Neuronal stem cell (in vitro differentiated cells): ENCODE measurements around the gene TMC4.

ENCODE experiments used
- DNase-seq: peaks from one replicate; pipeline ENCODE4 v3.0.0-alpha.2; 2013; ENCODE audit warnings: low spot score
- H2AFZ ChIP-seq: one replicate; pipeline ENCODE4 v1.6.1; 2013; ENCODE audit warnings: mild to moderate bottlenecking, low read length, inconsistent platforms
- H2AK5ac ChIP-seq: 2 replicates; pipeline ENCODE4 v1.6.1; 2013; ENCODE audit warnings: low read depth, mild to moderate bottlenecking, inconsistent platforms, low read length, moderate library complexity, mixed read lengths
- H2BK120ac ChIP-seq: 2 replicates; pipeline ENCODE4 v1.6.1; 2013; ENCODE audit warnings: low read depth, mild to moderate bottlenecking, inconsistent platforms, low read length, moderate library complexity, mixed read lengths
- H2BK12ac ChIP-seq: one replicate; pipeline ENCODE4 v1.6.1; 2013; ENCODE audit warnings: low read length, inconsistent platforms
- H2BK15ac ChIP-seq: 2 replicates; pipeline ENCODE4 v1.6.1; 2013; ENCODE audit warnings: mild to moderate bottlenecking, low read length, inconsistent platforms, mixed read lengths
- H2BK5ac ChIP-seq: one replicate; pipeline ENCODE4 v1.6.1; 2013; ENCODE audit warnings: inconsistent platforms, mild to moderate bottlenecking, low read length, moderate library complexity
- H3K14ac ChIP-seq: one replicate; pipeline ENCODE4 v1.6.1; 2013; ENCODE audit warnings: low read length, inconsistent platforms
- H3K18ac ChIP-seq: 2 replicates; pipeline ENCODE4 v1.6.1; 2013; ENCODE audit warnings: low read length, inconsistent platforms
- H3K23ac ChIP-seq: 2 replicates; pipeline ENCODE4 v1.6.1; 2013; ENCODE audit warnings: low read depth, mild to moderate bottlenecking, mixed read lengths, low read length, inconsistent platforms; ENCODE audit not compliant: poor library complexity
- H3K27ac ChIP-seq: replicated peaks from 3 replicates; pipeline ENCODE4 v1.5.1; 2013; ENCODE audit warnings: low read length, inconsistent platforms
- H3K27me3 ChIP-seq, 3 experiments: 2 replicates each; pipeline ENCODE4 v1.6.1; 2013; ENCODE audit warnings: low read length in 3 of 3, mild to moderate bottlenecking in 2 of 3, inconsistent platforms in 1 of 3, low read depth in 1 of 3, mixed read lengths in 1 of 3, moderate library complexity in 1 of 3; ENCODE audit not compliant: control insufficient read depth in 3 of 3, insufficient read depth in 3 of 3
- H3K36me3 ChIP-seq, 2 donors: replicated peaks in 1 of 2; 2 replicates each; pipeline ENCODE4 v1.6.1; 2013; ENCODE audit warnings: low read length in 2 of 2; ENCODE audit not compliant: control insufficient read depth in 2 of 2, insufficient read depth in 2 of 2
- H3K4ac ChIP-seq: 2 replicates; pipeline ENCODE4 v1.6.1; 2013; ENCODE audit warnings: inconsistent platforms, mild to moderate bottlenecking, low read length, moderate library complexity
- H3K4me1 ChIP-seq, 2 donors: 1 replicate in 1 of 2; 2 replicates in 1 of 2; pipeline ENCODE4 v1.6.1; 2013; ENCODE audit warnings: low read length in 2 of 2, low read depth in 1 of 2; ENCODE audit not compliant: control insufficient read depth in 2 of 2, insufficient read depth in 1 of 2
- H3K4me2 ChIP-seq: one replicate; pipeline ENCODE4 v1.6.1; 2013; ENCODE audit warnings: mild to moderate bottlenecking, low read length, inconsistent platforms; ENCODE audit not compliant: insufficient read depth, poor library complexity, severe bottlenecking
- H3K4me3 ChIP-seq, 2 donors: 2 replicates each; pipeline ENCODE4 v1.5.1; 2013; ENCODE audit warnings: low read length in 2 of 2, mild to moderate bottlenecking in 2 of 2, inconsistent platforms in 1 of 2, moderate library complexity in 1 of 2
- H3K79me1 ChIP-seq: one replicate; pipeline ENCODE4 v1.6.1; 2013; ENCODE audit warnings: low read depth, mild to moderate bottlenecking, inconsistent platforms, low read length, moderate library complexity
- H3K9ac ChIP-seq: one replicate; pipeline ENCODE4 v1.6.1; 2013; ENCODE audit warnings: mild to moderate bottlenecking, low read depth, low read length, inconsistent platforms; ENCODE audit not compliant: poor library complexity
- H3K9me3 ChIP-seq, 2 donors: replicated peaks in 1 of 2; 2 replicates each; pipeline versions ENCODE3 to v1.6.1; 2013; ENCODE audit warnings: low read length in 2 of 2, mild to moderate bottlenecking in 2 of 2, inconsistent platforms in 1 of 2, low read depth in 1 of 2, mixed read lengths in 1 of 2, moderate library complexity in 1 of 2; ENCODE audit not compliant: control insufficient read depth in 2 of 2, insufficient read depth in 1 of 2
- H4K8ac ChIP-seq: one replicate; pipeline ENCODE4 v1.6.1; 2013; ENCODE audit warnings: low read depth, mild to moderate bottlenecking, inconsistent platforms, low read length, moderate library complexity
- H4K91ac ChIP-seq: one replicate; pipeline ENCODE4 v1.6.1; 2013; ENCODE audit warnings: low read length, low read depth, mild to moderate bottlenecking, inconsistent platforms; ENCODE audit not compliant: poor library complexity
- WGBS, 2 donors: extraction: QIAGEN DNeasy Blood & Tissue Kit; methylation state at CpG; one replicate each; pipeline ENCODE4 v1.1.7; 2013; ENCODE audit warnings: missing lambda C conversion rate in 2 of 2, mixed read lengths in 1 of 2; ENCODE audit not compliant: insufficient read length in 2 of 2, insufficient replicate concordance in 1 of 2; ENCODE audit errors: extremely low coverage in 2 of 2; 5-methylcytosine and 5-hydroxymethylcytosine counted together

TMC4 gene

DNA sequence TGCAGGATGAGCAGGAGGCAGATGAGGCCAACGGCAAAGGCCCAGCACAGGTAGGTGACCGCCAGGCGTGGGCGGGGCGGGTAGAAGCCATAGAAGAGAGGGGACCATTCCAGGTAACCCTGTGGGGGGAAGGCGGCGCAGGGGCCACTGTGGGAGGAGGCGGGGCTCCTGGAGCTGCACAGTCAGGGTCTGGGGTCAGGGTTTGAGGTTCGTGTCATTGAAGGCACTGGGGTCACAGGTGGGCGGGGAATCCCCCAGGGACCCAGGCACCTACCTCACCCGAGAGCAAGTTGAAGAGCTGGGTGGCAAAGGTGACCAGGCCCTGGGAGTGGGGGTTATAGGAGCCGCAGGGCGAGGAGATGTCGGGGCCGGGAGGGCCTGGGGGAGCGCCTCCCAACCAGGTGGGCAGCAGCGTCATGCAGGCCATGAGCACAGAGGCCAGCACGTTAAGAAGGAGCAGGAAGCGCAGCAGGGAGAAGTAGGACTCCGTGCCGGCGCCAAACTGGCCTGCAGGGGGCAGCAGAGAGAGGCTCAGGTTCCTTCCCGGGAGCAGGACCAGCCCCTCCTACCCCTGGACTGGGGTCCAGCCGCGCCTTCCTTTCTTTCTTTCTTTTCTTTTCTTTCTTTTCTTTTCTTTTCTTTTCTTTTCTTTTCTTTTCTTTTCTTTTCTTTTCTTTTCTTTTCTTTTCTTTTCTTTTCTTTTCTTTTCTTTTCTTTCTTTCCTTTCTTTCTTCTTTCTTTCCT lies 4.6 kb downstream of the TMC4 start:
- WGBS, 2 donors: no CpG with 5 or more reads among the region's 25 CpGs
- peak overlapping the region; percentile 56 for H3K14ac ChIP-seq
- peak; percentile 86 for DNase-seq

DNA sequence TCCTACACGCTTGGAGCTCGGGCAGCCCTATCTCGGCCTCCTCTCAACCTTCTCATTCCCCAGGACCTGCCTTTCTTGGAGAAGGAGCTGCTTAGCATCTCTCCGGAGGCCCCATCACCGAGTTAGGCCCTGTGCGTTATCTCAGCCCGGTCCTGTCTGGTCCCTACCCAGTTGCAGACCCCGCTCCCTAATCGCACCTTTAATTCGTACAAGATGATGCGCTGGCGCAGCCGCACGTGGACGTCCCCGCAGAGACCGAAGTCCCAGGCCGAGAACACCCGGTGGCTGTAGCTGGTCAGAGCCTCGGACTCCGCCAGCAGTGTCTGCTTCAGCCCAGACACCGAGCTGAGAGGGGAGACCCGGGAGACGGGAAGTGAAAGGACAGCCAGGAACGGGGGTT lies 7.7 kb downstream of the TMC4 start:
- DNase-seq: no peak
- no peak overlapping the region for H4K8ac ChIP-seq
- no peak overlapping the region for H3K4ac ChIP-seq
- H3K23ac ChIP-seq: no peak overlapping the region
- H2BK12ac ChIP-seq: no peak overlapping the region
- H3K36me3 ChIP-seq: peaks cover 2 to 4% of the 10 kb centered on the region in 2 donors
- H3K14ac ChIP-seq: no peak overlapping the region
- no peak overlapping the region for H2BK120ac ChIP-seq
- peaks cover 14 to 20% of the 10 kb centered on the region in 2 donors for H3K9me3 ChIP-seq
- H4K91ac ChIP-seq: no peak overlapping the region
- no peak overlapping the region for H3K4me3 ChIP-seq
- H2BK15ac ChIP-seq: no peak overlapping the region
- H3K79me1 ChIP-seq: no peaks in the 10 kb centered on the region
- no peak overlapping the region for H2AFZ ChIP-seq
- no peak overlapping the region for H3K4me2 ChIP-seq
- no peak overlapping the region for H3K9ac ChIP-seq
- H3K18ac ChIP-seq: no peak overlapping the region
- H2BK5ac ChIP-seq: no peak overlapping the region
- peaks cover 6 to 9% of the 10 kb centered on the region in 2 donors for H3K4me1 ChIP-seq
- H3K27ac ChIP-seq: no peak overlapping the region
- H2AK5ac ChIP-seq: no peak overlapping the region
- WGBS, 2 donors: no CpG with 5 or more reads among the region's 25 CpGs
- H3K27me3 ChIP-seq: peaks cover 0 to 3% (median 0%) of the 10 kb centered on the region in 3 experiments

More for the DNA sequence above, 4.6 kb downstream of the TMC4 start:
- Histone ChIP-seq H3K27ac (no peak overlapping the region), H4K8ac (no peak overlapping the region), H2AK5ac (peak overlapping the region; percentile 71), H3K4me3 (no peak overlapping the region), H4K91ac (no peak overlapping the region), H2BK12ac (no peak overlapping the region), H3K9me3 (peaks cover 14 to 15% of the 10 kb centered on the region in 2 donors), H2BK15ac (peak overlapping the region; percentile 37), H3K18ac (peak overlapping the region; percentile 65), H3K27me3 (peaks cover 0 to 3% (median 0%) of the 10 kb centered on the region in 3 experiments), H2AFZ (peak overlapping the region; percentile 47), H3K23ac (peak overlapping the region; percentile 5), H3K79me1 (no peaks in the 10 kb centered on the region), H3K4ac (no peak overlapping the region), H3K4me2 (no peak overlapping the region), H3K36me3 (no peaks in the 10 kb centered on the region), H2BK5ac (no peak overlapping the region), H3K4me1 (peaks cover 0 to 3% of the 10 kb centered on the region in 2 donors), H2BK120ac (no peak overlapping the region), H3K9ac (peak overlapping the region; percentile 63)

DNA sequence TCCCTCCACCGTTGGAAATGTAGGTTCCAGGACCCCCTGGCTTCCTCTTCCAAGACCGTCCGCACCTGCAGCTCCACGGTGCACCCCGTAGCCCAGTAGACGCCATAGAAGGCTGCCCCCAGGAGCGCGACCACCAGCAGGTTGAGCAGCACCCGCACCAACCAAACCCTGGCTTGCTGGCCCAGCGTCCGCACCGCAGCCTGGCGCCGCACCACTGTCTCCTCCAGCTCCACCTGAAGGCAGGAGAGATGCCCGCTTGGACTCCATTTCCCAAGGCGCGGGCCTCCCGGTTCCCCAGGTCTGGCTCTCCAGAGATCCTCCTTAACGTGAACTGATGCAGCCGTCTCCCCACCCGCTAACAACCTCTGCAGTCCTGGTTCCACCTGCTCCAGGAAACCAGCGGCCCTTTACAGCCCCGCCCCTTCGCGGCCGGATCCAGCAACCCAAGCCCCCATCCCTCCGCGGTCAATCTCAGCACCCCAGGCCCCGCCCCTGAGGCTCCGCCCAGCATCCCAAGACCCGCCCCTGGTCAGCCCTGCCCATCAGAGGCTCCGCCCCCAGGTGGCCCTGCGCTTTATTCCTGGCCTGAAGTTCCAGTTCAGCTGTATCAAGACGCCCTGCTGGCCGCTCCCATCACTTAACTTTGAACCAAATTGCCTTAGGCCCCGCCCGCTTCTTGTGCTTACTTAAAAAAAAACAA lies 8.4 kb downstream of the TMC4 start:
- Histone ChIP-seq H3K9me3 (peaks cover 14 to 20% of the 10 kb centered on the region in 2 donors), H3K27ac (no peak overlapping the region), H3K4me2 (no peak overlapping the region), H3K79me1 (no peaks in the 10 kb centered on the region), H3K18ac (peak overlapping the region; percentile 52), H3K9ac (no peak overlapping the region), H4K91ac (no peak overlapping the region), H2BK12ac (no peak overlapping the region), H3K23ac (no peak overlapping the region), H3K4me3 (no peak overlapping the region), H3K36me3 (peaks cover 2 to 4% of the 10 kb centered on the region in 2 donors), H2BK120ac (no peak overlapping the region), H3K27me3 (peaks cover 0 to 3% (median 0%) of the 10 kb centered on the region in 3 experiments), H2AFZ (no peak overlapping the region), H4K8ac (no peak overlapping the region), H2BK5ac (peak overlapping the region; percentile 13), H3K4me1 (peaks cover 6 to 9% of the 10 kb centered on the region in 2 donors), H2BK15ac (no peak overlapping the region), H2AK5ac (no peak overlapping the region), H3K4ac (no peak overlapping the region), H3K14ac (no peak overlapping the region)
- no peak for DNase-seq
- WGBS, 2 donors: no CpG with 5 or more reads among the region's 37 CpGs

DNA sequence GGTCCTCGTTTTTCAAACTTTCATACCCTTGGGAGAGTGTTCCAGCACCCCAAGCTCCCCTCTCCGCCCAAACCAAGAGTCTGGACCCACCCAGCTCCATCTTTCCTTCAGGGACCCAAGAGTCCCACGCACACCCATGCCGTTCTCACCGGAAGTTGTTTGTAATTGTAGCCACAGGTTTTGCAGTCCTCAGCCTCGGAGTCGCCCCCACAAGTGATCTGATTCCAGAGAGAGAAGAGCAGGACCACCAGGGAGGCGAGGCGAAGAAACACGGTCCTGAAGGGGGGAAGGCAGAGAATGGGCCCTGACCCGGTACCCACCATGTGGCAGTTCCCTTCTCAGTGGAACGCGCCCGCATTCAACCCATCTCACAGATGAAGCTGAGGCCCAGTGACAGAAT lies 10.1 kb downstream of the TMC4 start:
- Histone ChIP-seq H2AK5ac (no peak overlapping the region), H3K27me3 (peaks cover 0 to 3% (median 0%) of the 10 kb centered on the region in 3 experiments), H3K23ac (no peak overlapping the region), H3K18ac (no peak overlapping the region), H2BK15ac (no peak overlapping the region), H3K14ac (no peak overlapping the region), H3K4ac (no peak overlapping the region), H2BK120ac (no peak overlapping the region), H4K91ac (no peak overlapping the region), H3K27ac (no peak overlapping the region), H4K8ac (no peak overlapping the region), H2BK12ac (no peak overlapping the region), H3K36me3 (peaks cover 5 to 9% of the 10 kb centered on the region in 2 donors), H2AFZ (no peak overlapping the region), H3K9ac (no peak overlapping the region), H3K4me1 (peaks cover 12 to 14% of the 10 kb centered on the region in 2 donors), H2BK5ac (no peak overlapping the region), H3K4me3 (no peak overlapping the region), H3K4me2 (no peak overlapping the region), H3K79me1 (no peaks in the 10 kb centered on the region), H3K9me3 (peaks cover 14 to 20% of the 10 kb centered on the region in 2 donors)
- DNase-seq: no peak
- no CpG with 5 or more reads among the region's 14 CpGs for WGBS, 2 donors
